Measurements from ENCODE around the gene TBC1D9.

DNA sequence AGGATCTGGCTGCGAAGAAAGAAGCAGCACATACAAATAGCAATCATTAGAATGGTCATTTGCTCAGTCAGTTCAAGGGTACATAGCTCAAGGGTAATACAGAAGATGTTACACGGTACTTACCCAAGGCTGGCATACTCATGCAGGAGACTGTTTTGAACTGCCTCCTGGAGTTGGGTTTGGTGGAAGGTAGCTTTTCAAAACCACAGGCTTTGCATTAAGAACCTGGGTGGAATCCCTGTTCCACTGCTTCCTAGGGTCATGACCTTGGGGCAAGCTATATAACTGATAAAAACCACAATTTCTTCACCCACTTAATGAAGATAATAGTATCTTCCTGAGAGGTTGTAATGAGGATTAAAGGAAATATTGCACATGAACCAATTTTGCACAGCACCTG is 36.5 kb downstream of the TBC1D9 start:
- TF ChIP-seq, protein P1, sequence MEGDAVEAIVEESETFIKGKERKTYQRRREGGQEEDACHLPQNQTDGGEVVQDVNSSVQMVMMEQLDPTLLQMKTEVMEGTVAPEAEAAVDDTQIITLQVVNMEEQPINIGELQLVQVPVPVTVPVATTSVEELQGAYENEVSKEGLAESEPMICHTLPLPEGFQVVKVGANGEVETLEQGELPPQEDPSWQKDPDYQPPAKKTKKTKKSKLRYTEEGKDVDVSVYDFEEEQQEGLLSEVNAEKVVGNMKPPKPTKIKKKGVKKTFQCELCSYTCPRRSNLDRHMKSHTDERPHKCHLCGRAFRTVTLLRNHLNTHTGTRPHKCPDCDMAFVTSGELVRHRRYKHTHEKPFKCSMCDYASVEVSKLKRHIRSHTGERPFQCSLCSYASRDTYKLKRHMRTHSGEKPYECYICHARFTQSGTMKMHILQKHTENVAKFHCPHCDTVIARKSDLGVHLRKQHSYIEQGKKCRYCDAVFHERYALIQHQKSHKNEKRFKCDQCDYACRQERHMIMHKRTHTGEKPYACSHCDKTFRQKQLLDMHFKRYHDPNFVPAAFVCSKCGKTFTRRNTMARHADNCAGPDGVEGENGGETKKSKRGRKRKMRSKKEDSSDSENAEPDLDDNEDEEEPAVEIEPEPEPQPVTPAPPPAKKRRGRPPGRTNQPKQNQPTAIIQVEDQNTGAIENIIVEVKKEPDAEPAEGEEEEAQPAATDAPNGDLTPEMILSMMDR (conservative IDR thresholded peaks at IDR 0.05; ENCODE audit: low read length): no peak
- TF ChIP-seq EZH2phosphoT487 (IDR thresholded peaks at IDR 0.05; ENCODE audit: borderline replicate concordance): no peak

All from Loucy (cell line).